ENCODE data around the gene BNC2. TPM values are rescaled to one million over a fixed set of nuclear protein-coding genes. Genes with fewer than 3 reads are reported as not detected.

BNC2 gene
- total RNA-seq, 2 experiments from 2014 or later, result not detected

DNA sequence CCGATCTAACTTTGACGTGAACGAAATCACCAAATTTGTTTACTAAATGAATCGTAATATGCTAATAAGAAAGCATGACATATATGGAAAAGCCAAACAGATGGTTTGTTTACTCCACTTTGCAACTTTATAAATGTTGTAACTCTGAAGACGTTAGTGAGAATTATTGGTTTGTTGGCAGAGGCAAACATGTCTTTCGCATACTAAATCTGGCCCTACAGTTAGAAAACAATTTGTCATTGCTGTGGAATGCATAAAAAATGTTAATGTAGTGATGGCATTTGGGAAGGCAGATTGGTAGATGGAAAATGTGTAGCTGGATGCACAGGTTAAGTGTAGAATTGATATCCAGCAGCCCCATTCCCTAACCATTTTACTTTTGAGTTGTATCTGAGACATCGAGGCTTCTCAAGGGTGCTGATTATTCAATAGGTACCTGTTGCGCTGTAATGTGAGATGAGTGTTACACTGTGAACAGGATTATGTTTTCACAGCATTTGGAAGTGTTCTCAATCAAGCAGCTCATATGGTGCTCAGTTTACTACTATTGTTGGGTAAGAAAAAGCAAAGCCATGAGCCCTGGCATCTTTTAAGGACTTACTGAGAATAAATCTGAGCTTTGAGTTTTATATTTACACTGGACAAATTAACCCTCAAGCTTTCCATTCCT lies 444.8 kb downstream of the BNC2 start:
- Mint-ChIP-seq H3K27ac (no peak overlapping the region), H3K36me3 (ENCODE audit: low read depth) (no peaks in the 10 kb centered on the region), H3K4me3 (no peak overlapping the region), H3K9me3 (peaks cover 5% of the 10 kb centered on the region), H3K27me3 (no peaks in the 10 kb centered on the region), H3K4me1 (ENCODE audit: low read depth) (no peaks in the 10 kb centered on the region)
- CTCF ChIA-PET, result interaction anchor here (0.6 kb wide), 1 partner anchor 48 kb away, joined by 3 read pairs; no protein-coding TSS in a partner anchor
- H3K4me3 ChIP-seq (ENCODE audit: low read length), result no peak overlapping the region
- no peaks in the 10 kb centered on the region for H3K9me3 ChIP-seq (ENCODE audit: control insufficient read depth in 1 of 2, insufficient read depth in 1 of 2, low read length in 2 of 2)
- intact Hi-C loops (cut with DNase I, micrococcal nuclease), result no loop called here
- no peak for ATAC-seq (ENCODE audit: poor library complexity)
- no peak overlapping the region for H3K27ac ChIP-seq (ENCODE audit: low read depth in 1 of 2, low read length in 2 of 2)
- no peaks in the 10 kb centered on the region for H3K36me3 ChIP-seq (ENCODE audit: insufficient read depth, low read length)
- TF ChIP-seq, protein P1, sequence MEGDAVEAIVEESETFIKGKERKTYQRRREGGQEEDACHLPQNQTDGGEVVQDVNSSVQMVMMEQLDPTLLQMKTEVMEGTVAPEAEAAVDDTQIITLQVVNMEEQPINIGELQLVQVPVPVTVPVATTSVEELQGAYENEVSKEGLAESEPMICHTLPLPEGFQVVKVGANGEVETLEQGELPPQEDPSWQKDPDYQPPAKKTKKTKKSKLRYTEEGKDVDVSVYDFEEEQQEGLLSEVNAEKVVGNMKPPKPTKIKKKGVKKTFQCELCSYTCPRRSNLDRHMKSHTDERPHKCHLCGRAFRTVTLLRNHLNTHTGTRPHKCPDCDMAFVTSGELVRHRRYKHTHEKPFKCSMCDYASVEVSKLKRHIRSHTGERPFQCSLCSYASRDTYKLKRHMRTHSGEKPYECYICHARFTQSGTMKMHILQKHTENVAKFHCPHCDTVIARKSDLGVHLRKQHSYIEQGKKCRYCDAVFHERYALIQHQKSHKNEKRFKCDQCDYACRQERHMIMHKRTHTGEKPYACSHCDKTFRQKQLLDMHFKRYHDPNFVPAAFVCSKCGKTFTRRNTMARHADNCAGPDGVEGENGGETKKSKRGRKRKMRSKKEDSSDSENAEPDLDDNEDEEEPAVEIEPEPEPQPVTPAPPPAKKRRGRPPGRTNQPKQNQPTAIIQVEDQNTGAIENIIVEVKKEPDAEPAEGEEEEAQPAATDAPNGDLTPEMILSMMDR (IDR thresholded peaks at IDR 0.05), result no peak
- no peaks in the 10 kb centered on the region for H3K27me3 ChIP-seq (ENCODE audit: control insufficient read depth in 1 of 2, insufficient read depth in 2 of 2, low read length in 2 of 2)
- POLR2A ChIA-PET, result no interaction called here
- no peak for DNase-seq
- H3K4me1 ChIP-seq (ENCODE audit: insufficient read depth, low read length), result no peaks in the 10 kb centered on the region

DNA sequence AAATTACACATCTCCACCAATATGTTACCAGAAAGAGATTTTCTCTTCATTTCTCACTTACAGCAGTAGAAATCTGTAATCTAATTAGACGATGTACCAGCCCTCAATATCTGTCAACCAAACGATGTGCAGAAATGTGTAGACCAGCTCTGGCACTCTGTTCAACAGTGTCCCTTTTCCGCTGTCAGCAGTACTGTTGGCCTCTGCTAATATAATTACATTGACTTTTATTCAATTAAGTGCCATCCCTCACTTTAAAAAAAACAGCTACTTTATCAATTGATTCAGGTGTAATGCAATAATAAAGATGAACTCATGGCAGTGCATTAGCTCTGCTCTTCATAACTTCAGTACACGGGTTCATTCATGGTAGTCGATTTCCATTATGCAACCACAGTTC lies 448.4 kb downstream of the BNC2 start:
- H3K4me1 ChIP-seq (ENCODE audit: insufficient read depth, low read length), result no peaks in the 10 kb centered on the region
- ChIA-PET CTCF (no interaction called here), POLR2A (no interaction called here)
- H3K36me3 ChIP-seq (ENCODE audit: insufficient read depth, low read length), result no peaks in the 10 kb centered on the region
- Mint-ChIP-seq H3K9me3 (peaks cover 5% of the 10 kb centered on the region), H3K36me3 (ENCODE audit: low read depth) (no peaks in the 10 kb centered on the region), H3K4me3 (no peak overlapping the region), H3K27me3 (no peaks in the 10 kb centered on the region), H3K4me1 (ENCODE audit: low read depth) (no peaks in the 10 kb centered on the region), H3K27ac (no peak overlapping the region)
- no peak overlapping the region for H3K27ac ChIP-seq (ENCODE audit: low read depth in 1 of 2, low read length in 2 of 2)
- H3K4me3 ChIP-seq (ENCODE audit: low read length), result no peak overlapping the region
- intact Hi-C loops (cut with DNase I, micrococcal nuclease), result no loop called here
- H3K9me3 ChIP-seq (ENCODE audit: control insufficient read depth in 1 of 2, insufficient read depth in 1 of 2, low read length in 2 of 2), result peaks cover 0 to 4% of the 10 kb centered on the region in 2 experiments
- DNase-seq (no peak), ATAC-seq (ENCODE audit: poor library complexity) (no peak)
- H3K27me3 ChIP-seq (ENCODE audit: control insufficient read depth in 1 of 2, insufficient read depth in 2 of 2, low read length in 2 of 2), result no peaks in the 10 kb centered on the region
- TF ChIP-seq, protein P1 (IDR thresholded peaks at IDR 0.05), result no peak

DNA sequence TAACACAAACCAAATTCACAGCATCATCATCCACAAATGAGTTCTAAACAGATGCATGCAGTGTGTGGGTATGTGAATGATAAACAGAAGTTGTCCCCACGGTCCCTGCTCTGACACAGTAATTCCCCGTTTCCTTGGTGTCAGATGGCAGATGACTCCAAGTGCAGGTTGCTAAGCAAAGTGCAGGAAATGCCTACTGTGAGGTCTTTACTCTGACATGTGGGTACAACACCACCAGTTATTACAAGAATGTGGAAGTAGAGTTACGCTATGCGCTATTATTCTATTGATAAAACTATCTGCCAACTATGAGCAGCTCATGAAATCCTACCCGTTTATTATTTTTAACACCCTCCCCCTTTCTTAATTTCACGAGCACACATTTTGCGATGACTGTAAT lies 448.9 kb downstream of the BNC2 start:
- H3K27ac Mint-ChIP-seq, result no peak overlapping the region
- no peaks in the 10 kb centered on the region for H3K27me3 Mint-ChIP-seq
- no peaks in the 10 kb centered on the region for H3K27me3 ChIP-seq (ENCODE audit: control insufficient read depth in 1 of 2, insufficient read depth in 2 of 2, low read length in 2 of 2)
- peaks cover 0 to 4% of the 10 kb centered on the region in 2 experiments for H3K9me3 ChIP-seq (ENCODE audit: control insufficient read depth in 1 of 2, insufficient read depth in 1 of 2, low read length in 2 of 2)
- H3K4me3 ChIP-seq (ENCODE audit: low read length), result no peak overlapping the region
- H3K9me3 Mint-ChIP-seq, result peaks cover 5% of the 10 kb centered on the region
- H3K4me1 Mint-ChIP-seq (ENCODE audit: low read depth), result no peaks in the 10 kb centered on the region
- H3K4me1 ChIP-seq (ENCODE audit: insufficient read depth, low read length), result no peaks in the 10 kb centered on the region
- no peak overlapping the region for H3K4me3 Mint-ChIP-seq
- no peaks in the 10 kb centered on the region for H3K36me3 ChIP-seq (ENCODE audit: insufficient read depth, low read length)
- ChIA-PET CTCF (no interaction called here), POLR2A (no interaction called here)
- TF ChIP-seq, protein P1 (IDR thresholded peaks at IDR 0.05), result no peak
- H3K36me3 Mint-ChIP-seq (ENCODE audit: low read depth), result no peaks in the 10 kb centered on the region
- ATAC-seq (ENCODE audit: poor library complexity) (no peak), DNase-seq (no peak)
- H3K27ac ChIP-seq (ENCODE audit: low read depth in 1 of 2, low read length in 2 of 2), result no peak overlapping the region
- intact Hi-C loops (cut with DNase I, micrococcal nuclease), result no loop called here
